Measurements from ENCODE around the gene S1PR5.

Gene S1PR5

DNA sequence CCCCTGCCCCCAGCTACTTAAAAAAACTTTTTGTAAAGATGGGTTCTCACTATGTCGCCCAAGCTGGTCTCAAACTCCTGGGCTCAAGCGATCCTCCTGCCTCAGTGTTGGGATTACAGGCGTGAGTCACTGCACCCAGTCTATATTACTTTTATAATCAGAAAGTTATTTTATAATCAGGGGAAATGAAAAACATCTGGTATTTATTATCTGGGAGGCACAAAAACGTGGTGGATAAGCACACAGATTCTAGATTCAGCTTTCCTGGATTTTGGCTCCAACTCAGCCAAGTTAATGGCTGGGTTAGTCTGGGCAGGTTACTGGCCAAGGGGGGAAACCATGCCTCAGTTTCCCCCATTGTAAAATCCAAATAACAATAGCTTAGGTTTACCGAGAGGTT lies 38.8 kb downstream of the S1PR5 start:
- H4K91ac ChIP-seq (ENCODE audit: low read length), result no peak overlapping the region
- H2BK5ac ChIP-seq (ENCODE audit: low read depth, low read length, poor library complexity, severe bottlenecking), result no peak overlapping the region
- H3K9ac ChIP-seq (ENCODE audit: low read length), result peak overlapping the region; percentile 82
- H3K9me3 ChIP-seq (ENCODE audit: control insufficient read depth, low read length), result no peaks in the 10 kb centered on the region
- H2AK5ac ChIP-seq (ENCODE audit: low read length, severe bottlenecking), result no peak overlapping the region
- H3K4ac ChIP-seq (ENCODE audit: low read depth in 1 of 2, low read length in 2 of 2), result no peak overlapping the region
- no peak overlapping the region for H3K4me2 ChIP-seq (ENCODE audit: low read length, poor library complexity, severe bottlenecking)
- no peak overlapping the region for H4K8ac ChIP-seq (ENCODE audit: low read length)
- peaks cover 0 to 5% of the 10 kb centered on the region in 2 experiments for H3K36me3 ChIP-seq (ENCODE audit: control insufficient read depth in 1 of 2, insufficient read depth in 2 of 2, low read depth in 1 of 2, low read length in 2 of 2)
- H2BK120ac ChIP-seq (ENCODE audit: low read depth, low read length), result no peak overlapping the region
- H3K79me1 ChIP-seq (replicated peaks; ENCODE audit: low read length, poor library complexity, severe bottlenecking), result no peaks in the 10 kb centered on the region
- no peak for DNase-seq
- H3K27me3 ChIP-seq (ENCODE audit: control insufficient read depth in 1 of 2, insufficient read depth in 1 of 2, low read length in 2 of 2), result no peaks in the 10 kb centered on the region
- H3K27ac ChIP-seq (ENCODE audit: low read length, poor library complexity, severe bottlenecking), result no peak overlapping the region
- H3K14ac ChIP-seq (ENCODE audit: low read length in 2 of 2), result no peak overlapping the region
- no peak overlapping the region for H3K23ac ChIP-seq (ENCODE audit: low read length in 2 of 2)
- peaks cover 6% of the 10 kb centered on the region for H3K4me1 ChIP-seq (ENCODE audit: control insufficient read depth, insufficient read depth, low read depth, low read length)
- peak overlapping the region in 1 of 2 experiments; percentile 70 for H3K4me3 ChIP-seq (ENCODE audit: insufficient read depth in 1 of 2, low read depth in 1 of 2, low read length in 2 of 2)
- no peak overlapping the region for H3K18ac ChIP-seq (ENCODE audit: low read depth in 1 of 2, low read length in 2 of 2)
- H2BK15ac ChIP-seq (ENCODE audit: low read depth, poor library complexity, severe bottlenecking), result no peak overlapping the region
- WGBS, result 31% methylated on average over 3 of the region's 5 CpGs
- no peak overlapping the region for H2AFZ ChIP-seq (ENCODE audit: low read depth, low read length)
- no peak overlapping the region for H2BK12ac ChIP-seq (ENCODE audit: low read length in 2 of 2)

DNA sequence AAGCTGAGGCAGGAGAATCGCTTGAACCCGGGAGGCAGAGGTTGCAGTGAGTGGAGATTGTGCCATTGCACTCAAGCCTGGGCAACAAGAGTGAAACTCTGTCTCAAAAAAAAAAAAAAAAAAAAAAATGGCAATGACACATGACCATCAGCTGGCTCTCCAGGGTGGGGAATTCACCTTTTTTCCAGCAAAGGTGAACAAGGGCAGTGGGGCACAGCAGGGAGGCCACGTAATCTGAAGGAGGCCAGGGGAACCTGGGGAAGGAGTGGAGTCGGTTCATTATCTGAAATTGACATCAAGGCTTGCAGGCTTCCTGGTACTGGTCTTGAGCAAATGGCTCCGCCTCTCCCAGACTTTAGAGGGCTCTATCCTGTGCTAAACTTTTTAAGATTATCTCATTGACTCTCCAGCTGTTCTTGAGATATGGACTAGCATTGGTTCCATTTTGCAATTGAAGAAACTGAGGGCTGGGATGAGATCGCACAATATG lies 42.2 kb downstream of the S1PR5 start:
- H3K9me3 ChIP-seq (ENCODE audit: control insufficient read depth, low read length), result no peaks in the 10 kb centered on the region
- WGBS, result 76% methylated on average over 6 of the region's 6 CpGs

DNA sequence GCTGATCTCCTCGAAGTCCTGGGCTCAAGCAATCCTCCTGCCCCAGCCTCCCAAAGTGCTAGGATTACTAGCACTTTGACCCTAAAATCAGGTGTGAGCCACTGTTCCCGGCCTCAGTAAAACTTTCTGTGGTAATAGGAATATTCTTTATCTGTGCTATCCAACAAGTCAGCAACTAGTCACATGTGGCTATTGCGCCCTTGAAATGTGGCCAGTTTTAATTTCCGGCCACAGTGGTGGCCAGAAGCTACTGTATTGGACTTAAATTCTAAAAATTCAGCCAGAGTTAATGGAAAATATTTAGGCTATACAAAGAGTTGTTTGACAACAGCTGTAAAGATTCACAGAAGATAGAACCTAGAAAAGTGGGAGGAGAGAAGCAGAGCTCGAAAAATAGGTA lies 44.1 kb downstream of the S1PR5 start:
- no peak for DNase-seq
- 91% methylated on average over 4 of the region's 5 CpGs for WGBS

More for the DNA sequence above, 42.2 kb downstream of the S1PR5 start:
- Histone ChIP-seq H2BK15ac (ENCODE audit: low read depth, poor library complexity, severe bottlenecking) (no peak overlapping the region), H3K18ac (ENCODE audit: low read depth in 1 of 2, low read length in 2 of 2) (no peak overlapping the region), H3K79me1 (replicated peaks; ENCODE audit: low read length, poor library complexity, severe bottlenecking) (no peaks in the 10 kb centered on the region), H3K23ac (ENCODE audit: low read length in 2 of 2) (no peak overlapping the region), H3K4me2 (ENCODE audit: low read length, poor library complexity, severe bottlenecking) (no peak overlapping the region), H2BK12ac (ENCODE audit: low read length in 2 of 2) (no peak overlapping the region), H3K36me3 (ENCODE audit: control insufficient read depth in 1 of 2, insufficient read depth in 2 of 2, low read depth in 1 of 2, low read length in 2 of 2) (no peaks in the 10 kb centered on the region), H2BK120ac (ENCODE audit: low read depth, low read length) (no peak overlapping the region), H3K4ac (ENCODE audit: low read depth in 1 of 2, low read length in 2 of 2) (no peak overlapping the region), H3K4me3 (ENCODE audit: insufficient read depth in 1 of 2, low read depth in 1 of 2, low read length in 2 of 2) (no peak overlapping the region), H3K27me3 (ENCODE audit: control insufficient read depth in 1 of 2, insufficient read depth in 1 of 2, low read length in 2 of 2) (no peaks in the 10 kb centered on the region), H2BK5ac (ENCODE audit: low read depth, low read length, poor library complexity, severe bottlenecking) (no peak overlapping the region), H3K4me1 (ENCODE audit: control insufficient read depth, insufficient read depth, low read depth, low read length) (peaks cover 6% of the 10 kb centered on the region), H2AFZ (ENCODE audit: low read depth, low read length) (peak overlapping the region; percentile 11), H3K9ac (ENCODE audit: low read length) (no peak overlapping the region), H3K14ac (ENCODE audit: low read length in 2 of 2) (no peak overlapping the region), H4K91ac (ENCODE audit: low read length) (no peak overlapping the region), H4K8ac (ENCODE audit: low read length) (no peak overlapping the region), H3K27ac (ENCODE audit: low read length, poor library complexity, severe bottlenecking) (no peak overlapping the region), H2AK5ac (ENCODE audit: low read length, severe bottlenecking) (no peak overlapping the region)
- no peak for DNase-seq

DNA sequence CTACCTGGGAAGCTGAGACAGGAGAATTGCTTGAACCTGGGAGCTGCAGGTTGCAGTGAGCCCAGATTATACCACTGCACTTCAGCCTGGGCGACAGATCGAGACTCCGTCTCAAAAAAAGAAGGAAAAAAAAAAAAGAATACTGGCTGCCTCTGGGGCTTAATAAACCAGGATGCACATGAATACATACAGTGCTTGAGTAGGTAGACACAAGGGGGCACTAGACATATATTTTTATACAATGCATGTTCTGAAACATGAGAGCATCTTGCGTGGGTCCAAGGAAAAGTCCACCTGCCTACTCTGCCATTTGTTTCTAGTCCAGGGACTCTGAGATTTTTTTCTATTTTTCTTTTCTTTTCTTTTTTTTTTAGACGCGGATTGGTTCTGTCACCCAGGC lies 45.3 kb downstream of the S1PR5 start:
- no peak overlapping the region for H2BK5ac ChIP-seq (ENCODE audit: low read depth, low read length, poor library complexity, severe bottlenecking)
- no peaks in the 10 kb centered on the region for H3K4me1 ChIP-seq (ENCODE audit: control insufficient read depth, insufficient read depth, low read depth, low read length)
- no peak overlapping the region for H2BK12ac ChIP-seq (ENCODE audit: low read length in 2 of 2)
- WGBS, result 78% methylated on average over 6 of the region's 6 CpGs
- no peak overlapping the region for H2BK15ac ChIP-seq (ENCODE audit: low read depth, poor library complexity, severe bottlenecking)
- DNase-seq, result peak; percentile 48
- no peak overlapping the region for H3K4me2 ChIP-seq (ENCODE audit: low read length, poor library complexity, severe bottlenecking)
- H3K23ac ChIP-seq (ENCODE audit: low read length in 2 of 2), result no peak overlapping the region
- H3K4me3 ChIP-seq (ENCODE audit: insufficient read depth in 1 of 2, low read depth in 1 of 2, low read length in 2 of 2), result no peak overlapping the region
- H2AK5ac ChIP-seq (ENCODE audit: low read length, severe bottlenecking), result no peak overlapping the region
- no peak overlapping the region for H2BK120ac ChIP-seq (ENCODE audit: low read depth, low read length)
- H3K9ac ChIP-seq (ENCODE audit: low read length), result no peak overlapping the region
- H3K27me3 ChIP-seq (ENCODE audit: control insufficient read depth in 1 of 2, insufficient read depth in 1 of 2, low read length in 2 of 2), result no peaks in the 10 kb centered on the region
- H3K27ac ChIP-seq (ENCODE audit: low read length, poor library complexity, severe bottlenecking), result no peak overlapping the region
- peaks cover 4 to 6% of the 10 kb centered on the region in 2 experiments for H3K36me3 ChIP-seq (ENCODE audit: control insufficient read depth in 1 of 2, insufficient read depth in 2 of 2, low read depth in 1 of 2, low read length in 2 of 2)
- no peak overlapping the region for H3K14ac ChIP-seq (ENCODE audit: low read length in 2 of 2)
- no peak overlapping the region for H2AFZ ChIP-seq (ENCODE audit: low read depth, low read length)
- H3K4ac ChIP-seq (ENCODE audit: low read depth in 1 of 2, low read length in 2 of 2), result no peak overlapping the region
- no peak overlapping the region for H4K91ac ChIP-seq (ENCODE audit: low read length)
- H3K79me1 ChIP-seq (replicated peaks; ENCODE audit: low read length, poor library complexity, severe bottlenecking), result no peaks in the 10 kb centered on the region
- no peak overlapping the region for H4K8ac ChIP-seq (ENCODE audit: low read length)
- no peaks in the 10 kb centered on the region for H3K9me3 ChIP-seq (ENCODE audit: control insufficient read depth, low read length)
- no peak overlapping the region for H3K18ac ChIP-seq (ENCODE audit: low read depth in 1 of 2, low read length in 2 of 2)

More for the DNA sequence above, 44.1 kb downstream of the S1PR5 start:
- Histone ChIP-seq H2AFZ (ENCODE audit: low read depth, low read length) (no peak overlapping the region), H3K9ac (ENCODE audit: low read length) (no peak overlapping the region), H3K4me3 (ENCODE audit: insufficient read depth in 1 of 2, low read depth in 1 of 2, low read length in 2 of 2) (no peak overlapping the region), H3K4me1 (ENCODE audit: control insufficient read depth, insufficient read depth, low read depth, low read length) (no peaks in the 10 kb centered on the region), H2BK5ac (ENCODE audit: low read depth, low read length, poor library complexity, severe bottlenecking) (no peak overlapping the region), H2BK15ac (ENCODE audit: low read depth, poor library complexity, severe bottlenecking) (no peak overlapping the region), H4K91ac (ENCODE audit: low read length) (no peak overlapping the region), H3K14ac (ENCODE audit: low read length in 2 of 2) (no peak overlapping the region), H3K36me3 (ENCODE audit: control insufficient read depth in 1 of 2, insufficient read depth in 2 of 2, low read depth in 1 of 2, low read length in 2 of 2) (no peaks in the 10 kb centered on the region), H3K27me3 (ENCODE audit: control insufficient read depth in 1 of 2, insufficient read depth in 1 of 2, low read length in 2 of 2) (no peaks in the 10 kb centered on the region), H2BK12ac (ENCODE audit: low read length in 2 of 2) (no peak overlapping the region), H3K4me2 (ENCODE audit: low read length, poor library complexity, severe bottlenecking) (no peak overlapping the region), H3K4ac (ENCODE audit: low read depth in 1 of 2, low read length in 2 of 2) (no peak overlapping the region), H3K18ac (ENCODE audit: low read depth in 1 of 2, low read length in 2 of 2) (no peak overlapping the region), H3K79me1 (replicated peaks; ENCODE audit: low read length, poor library complexity, severe bottlenecking) (no peaks in the 10 kb centered on the region), H3K9me3 (ENCODE audit: control insufficient read depth, low read length) (no peaks in the 10 kb centered on the region), H4K8ac (ENCODE audit: low read length) (no peak overlapping the region), H3K27ac (ENCODE audit: low read length, poor library complexity, severe bottlenecking) (no peak overlapping the region), H2BK120ac (ENCODE audit: low read depth, low read length) (no peak overlapping the region), H3K23ac (ENCODE audit: low read length in 2 of 2) (no peak overlapping the region), H2AK5ac (ENCODE audit: low read length, severe bottlenecking) (no peak overlapping the region)
